Fibroblast of mammary gland (primary cell): Measurements from ENCODE around the gene KCNMA1.

ENCODE experiments used
- DNase-seq: peaks from one replicate; pipeline ENCODE4 v3.0.0-alpha.2; 2010; ENCODE audit warnings: low read depth
- H3K4me3 ChIP-seq: 2 replicates; pipeline ENCODE4 v1.5.1; 2011; ENCODE audit warnings: low read depth, mild to moderate bottlenecking, low read length, moderate library complexity; ENCODE audit not compliant: control insufficient read depth
- CTCF ChIP-seq: conservative IDR thresholded peaks from 2 replicates; pipeline ENCODE4 v1.5.1; 2011; ENCODE audit warnings: low read depth, low read length, inconsistent platforms; ENCODE audit not compliant: control insufficient read depth, insufficient read depth

Gene KCNMA1

GRCh38 chr10:76899490-76899889 lies 738.1 kb downstream of the KCNMA1 start:
- H3K4me3 ChIP-seq: no peak overlapping the region
- peak; percentile 27 for DNase-seq
- no peak for TF ChIP-seq CTCF

GRCh38 chr10:76892766-76893479 lies 744.7 kb downstream of the KCNMA1 start:
- no peak for DNase-seq
- H3K4me3 ChIP-seq: no peak overlapping the region
- no peak for TF ChIP-seq CTCF

DNA sequence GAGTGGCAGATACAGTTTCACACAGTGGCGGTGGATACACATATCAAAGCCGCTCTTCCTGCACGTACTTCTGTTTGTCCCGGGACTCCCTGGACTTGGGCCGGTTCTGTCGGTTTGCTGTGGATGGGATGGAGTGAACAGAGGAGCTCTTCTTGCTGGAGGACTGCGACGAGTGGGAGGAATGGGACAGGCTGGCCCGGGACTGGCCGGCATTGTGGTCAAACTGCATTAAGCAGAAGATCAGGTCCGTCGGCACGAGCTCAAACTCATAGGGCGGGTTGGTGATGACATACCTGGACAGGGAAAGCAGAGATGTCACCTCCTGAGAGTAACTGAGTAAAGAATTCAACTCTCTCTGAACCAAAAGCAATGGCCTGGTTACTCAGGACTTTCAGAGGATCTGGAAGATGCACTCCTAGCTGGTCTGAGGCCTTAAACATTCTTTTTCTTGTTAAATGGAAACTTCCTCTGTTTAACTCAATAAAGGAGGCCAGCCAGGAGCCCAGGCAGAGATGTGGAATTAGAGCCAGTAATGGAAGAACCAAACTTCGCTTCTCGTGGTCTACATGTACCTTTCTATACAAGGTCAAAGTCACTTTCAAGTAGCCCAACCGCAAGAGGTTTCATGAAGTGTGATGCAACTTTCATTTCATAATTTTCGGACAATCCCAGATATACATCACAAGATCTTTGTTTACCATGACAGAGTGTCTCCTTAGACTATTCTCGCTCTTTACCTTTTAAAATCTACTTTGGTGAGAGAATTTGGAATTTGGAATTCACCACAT lies 750.2 kb downstream of the KCNMA1 start:
- no peak overlapping the region for H3K4me3 ChIP-seq
- DNase-seq: no peak
- no peak for TF ChIP-seq CTCF

DNA sequence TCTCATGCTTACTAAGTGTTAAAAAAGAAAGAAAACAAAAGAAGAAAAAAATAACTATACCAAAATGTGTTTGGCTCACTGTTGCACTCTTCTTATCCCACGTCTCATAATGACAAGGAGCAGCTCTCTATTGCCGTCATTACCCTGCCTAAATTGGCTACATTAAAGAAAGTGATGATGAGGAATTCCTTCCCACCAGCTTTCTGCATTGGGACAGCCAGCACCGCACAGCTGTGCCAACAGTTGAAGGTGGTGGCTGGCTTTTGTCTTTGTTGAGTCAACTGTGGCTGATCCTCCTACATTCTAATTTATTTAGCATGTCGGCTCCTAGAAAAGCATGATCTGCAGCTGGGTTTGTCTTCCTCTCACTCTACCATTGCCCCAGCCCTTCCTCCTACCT lies 751.8 kb downstream of the KCNMA1 start:
- DNase-seq: peak; percentile 56
- H3K4me3 ChIP-seq: no peak overlapping the region
- TF ChIP-seq CTCF: no peak

DNA sequence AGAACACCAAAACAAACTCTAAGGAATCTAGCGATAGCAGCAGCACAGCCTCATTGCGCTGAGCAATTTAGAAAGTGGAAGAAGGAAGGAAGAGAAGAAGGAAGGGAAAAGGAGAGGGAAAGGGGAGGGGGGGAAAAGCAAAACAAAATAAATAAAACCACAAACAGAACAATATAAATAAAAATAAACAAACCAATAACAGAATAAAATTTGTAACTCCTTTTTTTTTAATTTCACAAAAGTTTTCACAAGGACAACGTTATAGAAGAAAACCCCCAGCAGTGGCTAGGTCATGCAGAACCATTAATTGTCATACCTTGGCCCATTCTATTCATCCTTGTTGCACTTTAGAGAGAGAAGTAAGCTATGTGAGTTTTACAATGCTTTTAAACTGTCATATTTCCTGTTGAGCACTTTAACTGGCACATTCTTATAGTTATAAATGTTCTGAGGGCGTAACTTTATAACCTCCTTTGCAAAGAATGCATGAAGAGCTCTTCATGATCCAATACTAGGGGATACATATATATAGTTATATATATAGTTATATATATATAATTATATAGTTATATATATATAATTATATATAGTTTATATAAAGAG lies 752.8 kb downstream of the KCNMA1 start:
- TF ChIP-seq CTCF: no peak
- no peak for DNase-seq

GRCh38 chr10:76883596-76883995 lies 754.0 kb downstream of the KCNMA1 start:
- no peak for TF ChIP-seq CTCF
- H3K4me3 ChIP-seq: no peak overlapping the region
- DNase-seq: no peak

More for the DNA sequence above, 752.8 kb downstream of the KCNMA1 start:
- no peak overlapping the region for H3K4me3 ChIP-seq
